ENCODE data around the gene MYO1E. TPM values are rescaled to one million over a fixed set of nuclear protein-coding genes. Genes with fewer than 3 reads are reported as not detected.

Gene MYO1E
- total RNA-seq, 1 donor from 2014 or later, result 45.1 TPM

GRCh38 chr15:59190291-59190690 lies 182.4 kb downstream of the MYO1E start:
- H3K27ac Mint-ChIP-seq, result no peak overlapping the region
- peaks cover 41% of the 10 kb centered on the region for H3K36me3 Mint-ChIP-seq (ENCODE audit: low read depth)
- no peak overlapping the region for H3K4me3 Mint-ChIP-seq
- intact Hi-C loops (cut with micrococcal nuclease), result no loop called here
- no peaks in the 10 kb centered on the region for H3K4me1 Mint-ChIP-seq
- no peak for DNase-seq
- no peaks in the 10 kb centered on the region for H3K9me3 Mint-ChIP-seq
- no peaks in the 10 kb centered on the region for H3K27me3 Mint-ChIP-seq

- Mint-ChIP-seq H3K4me1 (no peaks in the 10 kb centered on the region), H3K27ac (no peak overlapping the region), H3K4me3 (no peak overlapping the region), H3K27me3 (no peaks in the 10 kb centered on the region), H3K9me3 (peaks cover 5% of the 10 kb centered on the region), H3K36me3 (ENCODE audit: low read depth) (peaks cover 43% of the 10 kb centered on the region)
- intact Hi-C loops (cut with micrococcal nuclease), result no loop called here
- no peak for DNase-seq
Observed at GRCh38 chr15:59189241-59189640, 183.4 kb downstream of the MYO1E start.

GRCh38 chr15:59186501-59186900 lies 186.2 kb downstream of the MYO1E start:
- H3K9me3 Mint-ChIP-seq, result peaks cover 12% of the 10 kb centered on the region
- DNase-seq, result no peak
- no peak overlapping the region for H3K27ac Mint-ChIP-seq
- H3K4me3 Mint-ChIP-seq, result no peak overlapping the region
- H3K4me1 Mint-ChIP-seq, result no peaks in the 10 kb centered on the region
- H3K36me3 Mint-ChIP-seq (ENCODE audit: low read depth), result peaks cover 53% of the 10 kb centered on the region
- intact Hi-C loops (cut with micrococcal nuclease), result no loop called here
- H3K27me3 Mint-ChIP-seq, result no peaks in the 10 kb centered on the region

GRCh38 chr15:59185725-59186124 lies 186.9 kb downstream of the MYO1E start:
- no peak overlapping the region for H3K4me3 Mint-ChIP-seq
- DNase-seq, result no peak
- intact Hi-C loops (cut with micrococcal nuclease), result no loop called here
- no peak overlapping the region for H3K27ac Mint-ChIP-seq
- H3K4me1 Mint-ChIP-seq, result no peaks in the 10 kb centered on the region
- peaks cover 55% of the 10 kb centered on the region for H3K36me3 Mint-ChIP-seq (ENCODE audit: low read depth)
- H3K9me3 Mint-ChIP-seq, result peaks cover 12% of the 10 kb centered on the region
- no peaks in the 10 kb centered on the region for H3K27me3 Mint-ChIP-seq

- Mint-ChIP-seq H3K27ac (no peak overlapping the region), H3K9me3 (peaks cover 12% of the 10 kb centered on the region), H3K36me3 (ENCODE audit: low read depth) (peaks cover 49% of the 10 kb centered on the region), H3K4me1 (peaks cover 4% of the 10 kb centered on the region), H3K4me3 (no peak overlapping the region), H3K27me3 (no peaks in the 10 kb centered on the region)
- no peak for DNase-seq
- intact Hi-C loops (cut with micrococcal nuclease), result no loop called here
Observed at GRCh38 chr15:59180945-59181600, 191.6 kb downstream of the MYO1E start.

- Mint-ChIP-seq H3K36me3 (ENCODE audit: low read depth) (peaks cover 46% of the 10 kb centered on the region), H3K27me3 (no peaks in the 10 kb centered on the region), H3K4me3 (no peak overlapping the region), H3K27ac (no peak overlapping the region), H3K4me1 (peaks cover 9% of the 10 kb centered on the region), H3K9me3 (peaks cover 12% of the 10 kb centered on the region)
- intact Hi-C loops (cut with micrococcal nuclease), result no loop called here
- DNase-seq, result no peak
Observed at GRCh38 chr15:59179717-59180116, 193.0 kb downstream of the MYO1E start.

GRCh38 chr15:59178151-59178695 lies 194.4 kb downstream of the MYO1E start:
- H3K27ac Mint-ChIP-seq, result no peak overlapping the region
- H3K4me1 Mint-ChIP-seq, result peaks cover 9% of the 10 kb centered on the region
- peaks cover 3% of the 10 kb centered on the region for H3K9me3 Mint-ChIP-seq
- peaks cover 35% of the 10 kb centered on the region for H3K36me3 Mint-ChIP-seq (ENCODE audit: low read depth)
- no peak for DNase-seq
- H3K4me3 Mint-ChIP-seq, result no peak overlapping the region
- H3K27me3 Mint-ChIP-seq, result no peaks in the 10 kb centered on the region
- intact Hi-C loops (cut with micrococcal nuclease), result no loop called here

GRCh38 chr15:59177317-59177660 lies 195.4 kb downstream of the MYO1E start:
- intact Hi-C loops (cut with micrococcal nuclease), result no loop called here
- H3K27me3 Mint-ChIP-seq, result no peaks in the 10 kb centered on the region
- no peak overlapping the region for H3K4me3 Mint-ChIP-seq
- H3K27ac Mint-ChIP-seq, result no peak overlapping the region
- peaks cover 9% of the 10 kb centered on the region for H3K4me1 Mint-ChIP-seq
- no peaks in the 10 kb centered on the region for H3K9me3 Mint-ChIP-seq
- DNase-seq, result no peak
- H3K36me3 Mint-ChIP-seq (ENCODE audit: low read depth), result peaks cover 30% of the 10 kb centered on the region

- Mint-ChIP-seq H3K36me3 (ENCODE audit: low read depth) (peaks cover 31% of the 10 kb centered on the region), H3K9me3 (no peaks in the 10 kb centered on the region), H3K27me3 (no peaks in the 10 kb centered on the region), H3K27ac (no peak overlapping the region), H3K4me1 (peaks cover 9% of the 10 kb centered on the region), H3K4me3 (no peak overlapping the region)
- no peak for DNase-seq
- intact Hi-C loops (cut with micrococcal nuclease), result no loop called here
Observed at GRCh38 chr15:59176653-59177316, 195.9 kb downstream of the MYO1E start.

GRCh38 chr15:59174835-59175831 lies 197.5 kb downstream of the MYO1E start:
- H3K27ac Mint-ChIP-seq, result no peak overlapping the region
- H3K4me3 Mint-ChIP-seq, result no peak overlapping the region
- no peaks in the 10 kb centered on the region for H3K9me3 Mint-ChIP-seq
- peaks cover 26% of the 10 kb centered on the region for H3K36me3 Mint-ChIP-seq (ENCODE audit: low read depth)
- peaks cover 13% of the 10 kb centered on the region for H3K4me1 Mint-ChIP-seq
- peak; percentile 76 for DNase-seq
- no peaks in the 10 kb centered on the region for H3K27me3 Mint-ChIP-seq
- intact Hi-C loops (cut with micrococcal nuclease), result loop anchor here (5.0 kb wide), 1 partner anchor 317 kb away; no protein-coding TSS in a partner anchor

GRCh38 chr15:59174151-59174834 lies 198.4 kb downstream of the MYO1E start:
- DNase-seq, result no peak
- Mint-ChIP-seq H3K27me3 (no peaks in the 10 kb centered on the region), H3K4me1 (peaks cover 20% of the 10 kb centered on the region), H3K36me3 (ENCODE audit: low read depth) (peaks cover 31% of the 10 kb centered on the region), H3K9me3 (no peaks in the 10 kb centered on the region), H3K4me3 (no peak overlapping the region), H3K27ac (no peak overlapping the region)
- intact Hi-C loops (cut with micrococcal nuclease), result loop anchor here (5.0 kb wide), 1 partner anchor 318 kb away; no protein-coding TSS in a partner anchor

GRCh38 chr15:59173194-59173593 lies 199.5 kb downstream of the MYO1E start:
- no peak for DNase-seq
- no peaks in the 10 kb centered on the region for H3K27me3 Mint-ChIP-seq
- H3K4me3 Mint-ChIP-seq, result no peak overlapping the region
- H3K27ac Mint-ChIP-seq, result no peak overlapping the region
- H3K9me3 Mint-ChIP-seq, result no peaks in the 10 kb centered on the region
- intact Hi-C loops (cut with micrococcal nuclease), result loop anchor here (5.0 kb wide), 1 partner anchor 319 kb away; no protein-coding TSS in a partner anchor
- peaks cover 22% of the 10 kb centered on the region for H3K4me1 Mint-ChIP-seq
- H3K36me3 Mint-ChIP-seq (ENCODE audit: low read depth), result peaks cover 33% of the 10 kb centered on the region

GRCh38 chr15:59172289-59172901 lies 200.3 kb downstream of the MYO1E start:
- intact Hi-C loops (cut with micrococcal nuclease), result loop anchor here (5.0 kb wide), 1 partner anchor 320 kb away; no protein-coding TSS in a partner anchor
- no peak for DNase-seq
- Mint-ChIP-seq H3K27ac (no peak overlapping the region), H3K27me3 (no peaks in the 10 kb centered on the region), H3K4me1 (peaks cover 22% of the 10 kb centered on the region), H3K9me3 (peaks cover under 1% of the 10 kb centered on the region), H3K4me3 (no peak overlapping the region), H3K36me3 (ENCODE audit: low read depth) (peaks cover 29% of the 10 kb centered on the region)
